SH-SY5Y (cell line): Measurements from ENCODE around the gene DOCK4.

ENCODE experiments used
- GATA2 ChIP-seq: IDR thresholded peaks from 2 replicates; pipeline ENCODE4 v1.6.1; 2011; ENCODE audit warnings: mild to moderate bottlenecking, low read depth, low read length
- GATA3 ChIP-seq: IDR thresholded peaks from 2 replicates; pipeline ENCODE4 v1.6.1; 2011; ENCODE audit warnings: low read depth, mild to moderate bottlenecking, low read length, moderate library complexity

Gene DOCK4

GRCh38 chr7:111788286-111789047, 417.7 kb downstream of the DOCK4 start:
- TF ChIP-seq GATA3 (no peak), GATA2 (no peak)

GRCh38 chr7:111787741-111788140, 418.5 kb downstream of the DOCK4 start:
- TF ChIP-seq GATA3 = no peak
- TF ChIP-seq GATA2 = no peak

- TF ChIP-seq GATA3 = no peak
- no peak for TF ChIP-seq GATA2
Measured at GRCh38 chr7:111787099-111787498, 419.1 kb downstream of the DOCK4 start.

GRCh38 chr7:111785076-111785475, 421.1 kb downstream of the DOCK4 start:
- TF ChIP-seq GATA3 (no peak), GATA2 (no peak)

- no peak for TF ChIP-seq GATA3
- no peak for TF ChIP-seq GATA2
Measured at GRCh38 chr7:111784296-111784695, 421.9 kb downstream of the DOCK4 start.

- TF ChIP-seq GATA2 (no peak), GATA3 (no peak)
Measured at GRCh38 chr7:111783854-111784253, 422.3 kb downstream of the DOCK4 start.

DNA sequence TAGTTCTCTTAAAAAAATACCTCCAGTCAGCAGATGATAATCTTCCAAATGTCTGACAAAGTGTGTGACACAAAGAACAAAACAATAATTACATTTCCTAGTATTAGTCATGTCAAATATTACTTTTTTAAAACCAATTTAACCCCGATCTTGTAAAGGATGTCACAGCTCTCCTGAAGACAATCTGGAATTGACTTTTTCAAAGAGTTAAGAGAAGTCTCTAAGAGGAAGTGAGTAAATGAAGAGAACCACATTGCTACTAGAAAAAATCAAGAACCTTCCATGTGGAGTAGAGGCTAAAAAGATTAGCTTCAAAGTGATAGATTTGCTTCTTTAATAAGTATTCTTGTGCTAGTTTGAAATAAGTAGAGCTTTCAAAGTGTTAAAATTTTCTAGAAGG, 425.7 kb downstream of the DOCK4 start:
- no peak for TF ChIP-seq GATA2
- TF ChIP-seq GATA3 = no peak

DNA sequence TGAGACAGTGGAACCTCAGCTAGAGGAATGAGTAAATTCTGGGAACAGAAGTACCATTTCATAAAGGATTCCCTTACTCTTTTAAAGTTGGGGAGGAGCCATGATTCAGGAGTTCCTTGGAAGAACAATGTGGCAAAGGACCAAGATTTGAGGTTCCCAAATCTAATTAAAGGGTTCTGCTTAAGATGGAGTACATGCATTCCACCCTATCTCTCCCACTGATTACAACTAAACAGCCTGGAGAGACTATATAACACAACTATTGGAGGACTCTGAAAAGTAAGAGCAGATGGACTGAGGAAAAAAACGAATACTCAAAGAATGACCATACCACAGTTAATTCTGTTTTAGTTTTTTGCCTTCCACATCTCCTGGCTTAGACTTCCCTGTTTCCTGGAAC, 431.0 kb downstream of the DOCK4 start:
- TF ChIP-seq GATA3 = no peak
- no peak for TF ChIP-seq GATA2

DNA sequence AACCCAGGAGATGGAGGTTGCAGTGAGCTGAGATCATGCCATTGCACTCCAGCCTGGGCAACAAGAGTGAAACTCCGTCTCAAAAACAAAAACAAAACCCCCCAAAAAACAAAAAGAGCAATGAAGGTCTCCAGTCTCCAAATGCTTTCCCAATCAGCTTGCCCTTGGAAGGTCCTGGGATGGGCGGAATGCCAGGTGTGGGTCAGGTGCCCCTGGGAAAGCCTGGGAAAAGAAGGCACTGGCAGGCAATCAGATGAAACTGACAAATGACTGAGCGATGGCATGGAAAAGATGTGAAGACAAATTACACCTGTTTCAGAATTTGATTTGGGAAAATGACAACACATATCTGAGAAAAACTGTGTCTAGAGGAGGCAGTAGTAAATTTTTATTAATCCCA, 433.5 kb downstream of the DOCK4 start:
- TF ChIP-seq GATA3 = no peak
- TF ChIP-seq GATA2 = no peak

DNA sequence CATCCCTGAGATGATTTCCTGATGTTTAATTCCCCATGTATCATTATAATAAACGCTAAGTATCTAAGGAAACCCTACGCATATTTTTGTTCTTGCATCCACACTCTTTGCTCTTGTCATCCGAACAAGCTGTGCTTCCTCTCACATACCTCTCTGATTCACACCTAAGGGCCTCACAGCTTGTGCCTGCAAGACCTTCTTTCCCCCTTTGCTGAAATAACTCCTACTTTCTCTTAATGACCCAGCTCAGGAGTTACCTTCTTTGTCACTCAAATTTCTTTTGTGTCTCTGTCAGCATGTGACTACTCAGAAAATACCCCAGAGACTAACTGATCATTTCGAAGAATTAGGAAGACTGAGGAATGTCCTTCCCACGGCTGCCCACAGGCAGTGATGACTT, 434.6 kb downstream of the DOCK4 start:
- TF ChIP-seq GATA2 (no peak), GATA3 (no peak)

GRCh38 chr7:111770116-111770515, 436.1 kb downstream of the DOCK4 start:
- TF ChIP-seq GATA2 = no peak
- TF ChIP-seq GATA3 = no peak

DNA sequence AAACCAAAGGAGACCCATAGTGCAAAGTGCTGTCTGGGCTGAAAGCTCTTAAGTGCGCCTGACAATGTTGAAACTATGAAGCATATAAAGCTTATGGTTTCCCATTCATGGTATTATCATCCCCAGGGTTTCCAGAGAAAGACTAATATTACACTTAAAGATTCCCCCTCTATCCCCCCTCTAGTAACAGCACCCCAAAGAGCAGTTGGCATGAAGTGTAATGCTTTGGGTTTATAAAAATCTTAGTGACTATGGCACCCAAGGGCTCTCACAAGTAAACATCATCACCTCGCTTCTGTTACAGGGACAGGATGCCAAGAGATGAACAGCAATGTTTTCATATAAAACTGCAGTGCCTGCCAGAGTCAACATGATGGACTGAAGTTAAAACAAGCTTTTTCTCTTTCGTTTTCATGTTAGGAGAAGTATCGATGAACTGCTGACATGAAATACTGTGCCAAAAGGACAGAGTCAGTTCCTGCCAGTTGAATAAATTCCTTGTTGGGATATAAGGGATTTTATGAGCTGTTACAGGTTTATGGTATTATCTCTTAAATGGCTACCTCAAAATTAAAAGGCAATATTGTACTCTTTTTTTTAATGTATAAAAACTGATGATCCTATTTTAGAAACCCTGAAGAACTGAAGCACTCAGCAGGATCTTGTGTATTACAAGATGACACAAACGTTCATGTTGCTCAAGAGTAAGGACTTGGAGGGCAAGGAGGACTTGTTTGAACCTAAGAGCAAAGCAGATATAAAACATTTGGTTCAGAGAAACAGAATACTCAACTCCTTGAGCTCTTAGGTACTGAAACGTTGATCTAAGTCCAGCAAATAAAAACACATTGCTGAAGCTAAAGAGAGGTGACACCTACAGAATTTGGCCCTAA, 440.2 kb downstream of the DOCK4 start:
- TF ChIP-seq GATA2 (no peak), GATA3 (no peak)

GRCh38 chr7:111763221-111763801, 442.9 kb downstream of the DOCK4 start:
- TF ChIP-seq GATA3 = no peak; the same call in 1 of the 2 replicates
- no peak for TF ChIP-seq GATA2

DNA sequence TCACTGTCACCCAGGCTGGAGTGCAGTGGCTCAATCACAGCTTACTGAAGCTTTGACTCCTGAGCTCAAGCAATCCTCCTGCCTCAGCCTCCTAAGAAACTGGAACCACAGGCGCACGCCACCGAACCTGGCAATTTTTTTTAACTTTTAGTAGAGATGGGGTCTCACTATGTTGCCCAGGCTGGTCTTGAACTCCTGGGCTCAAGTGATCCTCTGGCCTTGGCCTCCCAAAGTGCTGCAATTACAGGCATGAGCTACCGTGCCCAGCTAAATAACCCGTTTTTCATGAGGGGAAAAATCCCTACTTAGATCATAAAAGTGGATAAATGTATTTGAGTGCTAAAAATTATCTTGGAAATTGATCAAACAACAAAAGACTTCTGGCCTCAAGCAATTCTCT, 443.4 kb downstream of the DOCK4 start:
- TF ChIP-seq GATA3 (no peak), GATA2 (no peak)

- TF ChIP-seq GATA2 = no peak
- TF ChIP-seq GATA3 = no peak
Measured at GRCh38 chr7:111762211-111762610, 444.0 kb downstream of the DOCK4 start.
